Measurements from ENCODE around the gene SSBP3.

DNA sequence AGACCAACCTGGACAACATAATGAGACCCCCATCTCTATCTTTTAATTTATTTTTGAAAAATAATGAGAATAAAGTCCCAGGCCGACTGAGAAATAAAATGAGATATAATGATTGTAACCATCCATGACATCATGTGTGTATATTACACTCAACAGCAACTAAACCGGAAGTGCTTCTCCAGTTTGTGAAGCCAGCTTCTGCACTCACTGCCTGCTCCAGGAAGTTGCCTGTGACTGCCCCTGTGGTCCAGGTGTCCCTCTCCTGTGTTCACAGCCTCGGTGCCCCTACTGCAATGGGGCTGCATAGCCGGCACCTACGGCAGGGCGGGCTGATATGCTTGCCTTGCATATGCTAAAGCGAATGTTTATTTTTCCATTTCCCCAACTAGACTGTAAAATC, 68.3 kb downstream of the SSBP3 start:
- TF ChIP-seq, protein P1, sequence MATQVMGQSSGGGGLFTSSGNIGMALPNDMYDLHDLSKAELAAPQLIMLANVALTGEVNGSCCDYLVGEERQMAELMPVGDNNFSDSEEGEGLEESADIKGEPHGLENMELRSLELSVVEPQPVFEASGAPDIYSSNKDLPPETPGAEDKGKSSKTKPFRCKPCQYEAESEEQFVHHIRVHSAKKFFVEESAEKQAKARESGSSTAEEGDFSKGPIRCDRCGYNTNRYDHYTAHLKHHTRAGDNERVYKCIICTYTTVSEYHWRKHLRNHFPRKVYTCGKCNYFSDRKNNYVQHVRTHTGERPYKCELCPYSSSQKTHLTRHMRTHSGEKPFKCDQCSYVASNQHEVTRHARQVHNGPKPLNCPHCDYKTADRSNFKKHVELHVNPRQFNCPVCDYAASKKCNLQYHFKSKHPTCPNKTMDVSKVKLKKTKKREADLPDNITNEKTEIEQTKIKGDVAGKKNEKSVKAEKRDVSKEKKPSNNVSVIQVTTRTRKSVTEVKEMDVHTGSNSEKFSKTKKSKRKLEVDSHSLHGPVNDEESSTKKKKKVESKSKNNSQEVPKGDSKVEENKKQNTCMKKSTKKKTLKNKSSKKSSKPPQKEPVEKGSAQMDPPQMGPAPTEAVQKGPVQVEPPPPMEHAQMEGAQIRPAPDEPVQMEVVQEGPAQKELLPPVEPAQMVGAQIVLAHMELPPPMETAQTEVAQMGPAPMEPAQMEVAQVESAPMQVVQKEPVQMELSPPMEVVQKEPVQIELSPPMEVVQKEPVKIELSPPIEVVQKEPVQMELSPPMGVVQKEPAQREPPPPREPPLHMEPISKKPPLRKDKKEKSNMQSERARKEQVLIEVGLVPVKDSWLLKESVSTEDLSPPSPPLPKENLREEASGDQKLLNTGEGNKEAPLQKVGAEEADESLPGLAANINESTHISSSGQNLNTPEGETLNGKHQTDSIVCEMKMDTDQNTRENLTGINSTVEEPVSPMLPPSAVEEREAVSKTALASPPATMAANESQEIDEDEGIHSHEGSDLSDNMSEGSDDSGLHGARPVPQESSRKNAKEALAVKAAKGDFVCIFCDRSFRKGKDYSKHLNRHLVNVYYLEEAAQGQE (IDR thresholded peaks at IDR 0.05; ENCODE audit: insufficient read depth in 1 of 2, low read depth in 2 of 2, low read length in 2 of 2) = no peak
- TF ChIP-seq POLR2AphosphoS5 (IDR thresholded peaks at IDR 0.05; ENCODE audit: low read depth, low read length) = no peak
- TF ChIP-seq TAF1 (IDR thresholded peaks at IDR 0.05; ENCODE audit: borderline replicate concordance, insufficient read depth, low read length) = no peak

Data from PFSK-1 (cell line).